Cardiac fibroblast (primary cell): ENCODE measurements around the gene INO80B.

ENCODE experiments used
- DNase-seq, 2 donors: peaks; one replicate each; pipeline versions ENCODE4 v3.0.0 to v3.0.0-alpha.2; 2010; ENCODE audit warnings: low read depth in 2 of 2
- H3K4me3 ChIP-seq, 2 donors: replicated peaks in 1 of 2; 1 replicate in 1 of 2; 2 replicates in 1 of 2; pipeline ENCODE4 v1.5.1; 2011; ENCODE audit warnings: low read depth in 2 of 2, low read length in 2 of 2, mild to moderate bottlenecking in 2 of 2, moderate library complexity in 1 of 2
- TF ChIP-seq, protein P1 (sequence below): IDR thresholded peaks from one replicate; pipeline ENCODE4 v1.5.1; 2011; ENCODE audit warnings: low read depth, mild to moderate bottlenecking, low read length, inconsistent platforms

Gene INO80B

DNA sequence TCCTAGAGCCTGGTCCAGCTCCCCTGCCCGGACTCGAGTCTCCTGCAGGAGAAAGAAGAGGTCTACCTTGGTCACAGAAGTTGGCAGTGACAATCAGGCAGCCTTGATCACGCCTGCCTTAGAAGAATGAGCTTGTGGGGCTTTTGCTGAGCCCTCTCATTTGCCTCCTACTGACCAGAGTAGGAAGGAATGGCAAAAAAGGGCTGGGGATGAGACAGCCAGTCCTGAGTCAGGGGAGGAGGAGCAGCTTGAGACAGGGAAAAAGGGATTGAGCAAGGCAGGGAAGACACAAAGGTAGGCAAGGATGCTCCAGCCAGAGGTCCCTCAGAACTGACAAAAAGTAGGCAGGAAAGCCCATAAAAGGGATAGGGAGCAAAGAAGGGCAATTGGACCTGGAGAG is 27.3 kb upstream of the INO80B start:
- TF ChIP-seq, protein P1, sequence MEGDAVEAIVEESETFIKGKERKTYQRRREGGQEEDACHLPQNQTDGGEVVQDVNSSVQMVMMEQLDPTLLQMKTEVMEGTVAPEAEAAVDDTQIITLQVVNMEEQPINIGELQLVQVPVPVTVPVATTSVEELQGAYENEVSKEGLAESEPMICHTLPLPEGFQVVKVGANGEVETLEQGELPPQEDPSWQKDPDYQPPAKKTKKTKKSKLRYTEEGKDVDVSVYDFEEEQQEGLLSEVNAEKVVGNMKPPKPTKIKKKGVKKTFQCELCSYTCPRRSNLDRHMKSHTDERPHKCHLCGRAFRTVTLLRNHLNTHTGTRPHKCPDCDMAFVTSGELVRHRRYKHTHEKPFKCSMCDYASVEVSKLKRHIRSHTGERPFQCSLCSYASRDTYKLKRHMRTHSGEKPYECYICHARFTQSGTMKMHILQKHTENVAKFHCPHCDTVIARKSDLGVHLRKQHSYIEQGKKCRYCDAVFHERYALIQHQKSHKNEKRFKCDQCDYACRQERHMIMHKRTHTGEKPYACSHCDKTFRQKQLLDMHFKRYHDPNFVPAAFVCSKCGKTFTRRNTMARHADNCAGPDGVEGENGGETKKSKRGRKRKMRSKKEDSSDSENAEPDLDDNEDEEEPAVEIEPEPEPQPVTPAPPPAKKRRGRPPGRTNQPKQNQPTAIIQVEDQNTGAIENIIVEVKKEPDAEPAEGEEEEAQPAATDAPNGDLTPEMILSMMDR, result no peak
- H3K4me3 ChIP-seq, result no peak overlapping the region
- DNase-seq, result no peak

DNA sequence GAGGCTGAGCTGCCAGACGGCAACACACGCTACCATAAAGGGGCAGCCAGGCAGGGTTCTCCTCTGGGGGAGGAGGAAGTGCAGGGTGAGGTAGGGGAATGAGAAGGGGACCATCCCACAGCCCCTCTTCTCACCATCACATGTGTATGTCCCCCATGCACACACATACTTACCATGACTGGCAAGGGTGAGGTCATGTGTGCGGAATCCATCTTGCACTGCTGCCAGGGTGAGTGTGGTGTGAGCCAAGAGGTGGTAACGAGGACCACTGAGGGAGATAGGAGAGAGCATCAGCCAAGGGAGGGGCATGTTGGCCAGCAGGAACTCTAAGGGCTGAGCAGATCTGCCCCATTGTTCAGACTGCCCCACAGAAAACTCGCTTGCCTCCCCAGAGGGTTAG is 26.2 kb upstream of the INO80B start:
- H3K4me3 ChIP-seq, result no peak overlapping the region
- no peak for DNase-seq
- TF ChIP-seq, protein P1, result no peak

DNA sequence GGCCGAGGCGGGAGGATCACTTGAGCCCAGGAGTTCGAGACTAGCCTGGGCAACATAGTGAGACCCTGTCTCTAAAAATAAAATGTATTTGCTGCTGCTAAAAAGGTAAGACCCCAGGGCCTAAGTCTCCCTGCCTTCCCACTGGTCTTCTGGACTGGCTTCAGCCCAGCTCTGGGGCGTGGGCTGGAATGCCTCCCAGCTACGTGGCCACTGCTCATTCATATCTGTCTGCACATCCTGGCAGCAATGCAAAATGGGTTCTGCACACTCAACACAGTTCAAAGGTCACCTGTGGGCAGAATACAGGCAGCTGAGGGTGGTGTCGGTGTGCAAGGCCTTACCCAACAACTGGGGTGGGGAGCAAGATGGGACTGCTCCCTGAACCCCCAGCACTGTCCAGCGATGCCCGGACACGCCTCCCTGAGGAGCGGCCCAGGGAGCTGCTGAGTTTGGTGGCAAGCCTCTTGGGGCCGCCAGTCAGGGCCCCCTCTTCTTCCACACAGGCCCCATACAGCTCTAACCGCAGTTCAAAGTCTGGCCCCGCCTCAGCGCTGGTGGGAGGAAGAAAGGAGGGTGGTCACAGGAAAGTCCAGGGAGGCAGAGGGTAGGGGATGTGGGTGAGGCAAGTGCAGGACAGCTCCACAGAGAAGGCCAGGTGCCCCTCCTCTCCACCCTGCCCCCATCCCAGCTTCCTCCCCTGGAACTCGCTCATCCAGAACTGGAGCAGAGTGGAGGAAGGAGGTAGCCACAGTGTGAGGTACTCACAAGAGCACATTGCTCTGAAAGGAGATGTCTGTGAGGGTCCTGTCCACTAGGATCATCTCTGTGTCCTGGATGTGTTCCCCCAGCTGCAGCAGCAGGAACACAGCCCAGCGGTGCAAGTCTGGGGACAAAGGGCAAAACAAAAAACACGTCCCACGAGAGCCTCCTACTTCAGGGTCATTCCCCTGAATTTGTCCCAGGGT is 25.1 kb upstream of the INO80B start:
- TF ChIP-seq, protein P1, result no peak
- DNase-seq, result peak in 1 of 2 donors; percentile 42
- no peak overlapping the region for H3K4me3 ChIP-seq

DNA sequence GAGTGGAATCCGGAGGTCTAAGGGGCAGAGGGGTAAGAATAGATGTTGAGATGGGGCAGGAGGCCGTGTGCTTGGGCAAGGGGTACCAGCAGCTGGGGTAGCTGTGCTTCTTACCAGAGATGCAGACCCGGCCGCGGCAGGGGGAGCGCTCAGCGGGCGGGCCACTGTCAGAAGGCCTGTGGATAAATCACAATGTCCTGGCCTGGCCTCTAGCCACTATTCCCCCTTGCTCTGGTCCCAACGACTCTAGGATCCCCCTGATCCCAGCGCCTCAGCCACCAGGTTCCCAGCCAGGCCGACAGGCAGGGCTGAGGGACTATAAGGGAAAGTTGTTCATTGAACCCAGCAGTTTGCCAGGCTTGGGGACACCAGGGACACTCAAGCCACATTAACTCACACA is 24.4 kb upstream of the INO80B start:
- DNase-seq, result no peak
- H3K4me3 ChIP-seq, result no peak overlapping the region
- TF ChIP-seq, protein P1, result no peak

DNA sequence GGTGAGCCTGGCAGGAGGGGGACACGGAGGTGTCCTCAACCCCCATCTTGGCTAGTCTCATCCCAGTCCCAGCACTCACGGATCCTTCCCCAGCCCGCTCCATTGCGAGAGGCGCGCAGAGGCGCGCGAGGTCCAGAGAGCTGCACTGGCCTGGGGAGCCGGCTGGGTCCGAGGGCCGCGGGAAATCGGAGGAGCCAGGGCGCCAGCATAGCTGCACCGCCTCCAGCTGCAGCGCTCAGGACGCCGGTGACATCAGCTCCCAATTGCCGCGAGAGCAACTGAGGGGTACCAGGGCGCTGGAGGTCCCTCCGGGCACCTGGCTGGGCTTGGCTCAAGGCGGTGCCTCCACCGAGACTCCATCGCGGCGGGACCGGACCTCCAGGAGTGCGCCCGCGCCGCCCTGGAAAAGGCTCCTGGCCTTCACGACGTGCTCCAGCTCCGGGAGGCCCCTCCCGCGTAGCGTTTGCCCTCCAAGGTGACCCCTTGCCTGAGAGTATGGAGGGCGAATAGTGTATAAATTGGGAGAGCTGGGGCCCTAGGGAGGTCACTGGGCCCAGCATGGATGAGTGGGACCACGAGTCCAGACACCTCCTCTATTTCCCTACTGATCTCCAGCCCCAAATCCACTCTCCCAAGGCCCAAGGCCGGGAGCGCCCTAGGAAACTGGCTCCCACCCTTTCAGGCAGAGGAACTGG is 18.6 kb upstream of the INO80B start:
- no peak overlapping the region for H3K4me3 ChIP-seq
- no peak for DNase-seq
- TF ChIP-seq, protein P1, result no peak

DNA sequence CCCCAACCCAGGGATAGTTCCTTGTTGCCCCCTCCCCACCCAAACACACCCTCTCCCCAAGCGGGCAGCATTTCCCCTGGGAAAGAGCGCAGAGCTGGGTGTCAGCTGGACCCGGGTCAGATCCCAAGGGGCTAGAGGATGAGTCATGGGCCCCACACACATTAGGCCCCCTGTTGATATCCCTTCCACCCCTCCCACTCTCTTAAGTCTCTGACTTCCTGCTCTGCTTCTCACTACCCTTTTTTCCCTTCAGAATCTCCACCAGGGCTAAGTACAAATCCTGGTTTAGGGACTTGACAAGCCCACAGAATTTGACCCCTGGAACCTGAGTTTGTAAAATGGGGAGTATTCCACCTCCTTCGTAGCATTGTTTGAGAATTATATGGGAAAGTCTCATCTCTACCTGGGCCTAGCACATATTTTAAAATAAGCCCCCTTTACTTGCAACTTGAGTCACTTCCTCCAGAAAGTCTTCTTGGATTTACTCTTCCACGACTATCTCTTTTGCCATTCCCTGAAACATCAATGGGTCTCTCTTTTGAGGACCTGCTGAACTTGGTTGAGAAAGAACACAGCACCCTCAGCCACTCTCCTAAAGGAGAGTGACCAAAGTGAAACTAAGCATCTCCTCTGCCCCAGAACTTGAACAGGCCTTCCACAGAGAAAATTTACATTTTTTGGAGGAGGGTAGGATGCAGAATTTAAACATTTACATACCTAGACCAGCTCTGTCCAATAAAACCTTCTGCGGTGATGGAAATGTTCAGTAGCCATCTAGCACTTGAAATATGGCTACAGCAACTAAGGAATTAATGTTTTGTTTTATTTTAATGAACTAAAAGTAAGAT is 17.8 kb upstream of the INO80B start:
- peak in 1 of 2 donors; percentile 34 for DNase-seq
- TF ChIP-seq, protein P1, result no peak
- no peak overlapping the region for H3K4me3 ChIP-seq
